Nephron (organoid): ENCODE results near the gene MFSD12.

Source experiments
- H3K27ac Mint-ChIP-seq, 3 experiments: 2 replicates each; pipeline ENCODE4 v1.8.0; 2020; ENCODE audit warnings: mixed read lengths in 3 of 3, mild to moderate bottlenecking in 2 of 3, moderate library complexity in 1 of 3
- H3K27me3 Mint-ChIP-seq: 2 replicates; pipeline ENCODE4 v1.8.0; 2021; ENCODE audit warnings: low read depth, mild to moderate bottlenecking, moderate library complexity, mixed read lengths
- H3K36me3 Mint-ChIP-seq: 2 replicates; pipeline ENCODE4 v1.8.0; 2020; ENCODE audit warnings: low read depth, mixed read lengths
- H3K4me1 Mint-ChIP-seq: 2 replicates; pipeline ENCODE4 v1.8.0; 2020; ENCODE audit warnings: mixed read lengths
- H3K4me3 Mint-ChIP-seq, 3 experiments: 2 replicates each; pipeline ENCODE4 v1.8.0; 2020; ENCODE audit warnings: mild to moderate bottlenecking in 3 of 3, mixed read lengths in 3 of 3, moderate library complexity in 2 of 3
- H3K9me3 Mint-ChIP-seq: 2 replicates; pipeline ENCODE4 v1.8.0; 2020; ENCODE audit warnings: mixed read lengths
- CTCF ChIP-seq, 3 experiments: fragments of 200-600 bp; sonication (generic); IDR thresholded peaks; one replicate each; pipeline ENCODE4 v1.5.0; 2021; ENCODE audit warnings: antibody characterized with exemption in 3 of 3; ENCODE audit not compliant: unreplicated experiment in 3 of 3

MFSD12 gene

GRCh38 chr19:3548606-3549005 is 8.8 kb downstream of the MFSD12 start:
- no peak for TF ChIP-seq CTCF (IDR thresholded peaks at IDR 0.05; ENCODE audit: unreplicated experiment in 3 of 3)
- Mint-ChIP-seq H3K27ac (no peak overlapping the region), H3K4me3 (no peak overlapping the region), H3K4me1 (no peaks in the 10 kb centered on the region), H3K9me3 (no peaks in the 10 kb centered on the region), H3K36me3 (peaks cover 5% of the 10 kb centered on the region), H3K27me3 (no peaks in the 10 kb centered on the region)

- peak in 1 of 3 experiments; percentile 1 for TF ChIP-seq CTCF (IDR thresholded peaks at IDR 0.05; ENCODE audit: unreplicated experiment in 3 of 3)
- no peaks in the 10 kb centered on the region for H3K4me1 Mint-ChIP-seq
- peaks cover 5% of the 10 kb centered on the region for H3K36me3 Mint-ChIP-seq
- H3K27ac Mint-ChIP-seq = no peak overlapping the region
- no peak overlapping the region for H3K4me3 Mint-ChIP-seq
- H3K27me3 Mint-ChIP-seq = no peaks in the 10 kb centered on the region
- H3K9me3 Mint-ChIP-seq = no peaks in the 10 kb centered on the region
These were observed 9.6 kb downstream of the MFSD12 start for GRCh38 chr19:3547767-3548282.

- TF ChIP-seq CTCF (IDR thresholded peaks at IDR 0.05; ENCODE audit: unreplicated experiment in 3 of 3) = peak; percentile 11 to 39 (median 25)
- no peak overlapping the region for H3K27ac Mint-ChIP-seq
- no peaks in the 10 kb centered on the region for H3K4me1 Mint-ChIP-seq
- no peak overlapping the region for H3K4me3 Mint-ChIP-seq
- H3K27me3 Mint-ChIP-seq = no peaks in the 10 kb centered on the region
- H3K9me3 Mint-ChIP-seq = no peaks in the 10 kb centered on the region
- peaks cover 5% of the 10 kb centered on the region for H3K36me3 Mint-ChIP-seq
These were observed 10.1 kb downstream of the MFSD12 start for GRCh38 chr19:3547301-3547731.

- no peaks in the 10 kb centered on the region for H3K9me3 Mint-ChIP-seq
These were observed 11.3 kb downstream of the MFSD12 start for GRCh38 chr19:3546119-3546518.

GRCh38 chr19:3545669-3546034 is 11.7 kb downstream of the MFSD12 start:
- Mint-ChIP-seq H3K27me3 (no peaks in the 10 kb centered on the region), H3K27ac (no peak overlapping the region), H3K36me3 (peaks cover 5% of the 10 kb centered on the region), H3K4me3 (no peak overlapping the region), H3K9me3 (no peaks in the 10 kb centered on the region), H3K4me1 (no peaks in the 10 kb centered on the region)
- TF ChIP-seq CTCF (IDR thresholded peaks at IDR 0.05; ENCODE audit: unreplicated experiment in 3 of 3) = no peak

More at GRCh38 chr19:3546119-3546518, 11.3 kb downstream of the MFSD12 start:
- no peak overlapping the region for H3K27ac Mint-ChIP-seq
- no peak for TF ChIP-seq CTCF (IDR thresholded peaks at IDR 0.05; ENCODE audit: unreplicated experiment in 3 of 3)
- no peaks in the 10 kb centered on the region for H3K4me1 Mint-ChIP-seq
- no peaks in the 10 kb centered on the region for H3K27me3 Mint-ChIP-seq
- H3K4me3 Mint-ChIP-seq = no peak overlapping the region
- peaks cover 5% of the 10 kb centered on the region for H3K36me3 Mint-ChIP-seq
